Esophagus squamous epithelium (tissue), 4 donors: Measurements from ENCODE around the gene GKAP1.

ENCODE experiments used
- POLR2A ChIP-seq, 4 donors: fragments of 450-650 bp; IDR thresholded peaks; one replicate each; pipeline ENCODE4 v1.6.1; 2017; ENCODE audit warnings: antibody characterized with exemption in 4 of 4, mild to moderate bottlenecking in 4 of 4, moderate library complexity in 3 of 4
- TF ChIP-seq, protein P1 (sequence below), 6 experiments: fragments of 450-650 bp in 4 of 6; fragments of 200-600 bp in 2 of 6; sonication (generic) in 2 of 6; IDR thresholded peaks; one replicate each; pipeline ENCODE4 v1.5.1; 2016 to 2019; ENCODE audit warnings: antibody characterized with exemption in 6 of 6, mild to moderate bottlenecking in 4 of 6, moderate library complexity in 4 of 6

DNA sequence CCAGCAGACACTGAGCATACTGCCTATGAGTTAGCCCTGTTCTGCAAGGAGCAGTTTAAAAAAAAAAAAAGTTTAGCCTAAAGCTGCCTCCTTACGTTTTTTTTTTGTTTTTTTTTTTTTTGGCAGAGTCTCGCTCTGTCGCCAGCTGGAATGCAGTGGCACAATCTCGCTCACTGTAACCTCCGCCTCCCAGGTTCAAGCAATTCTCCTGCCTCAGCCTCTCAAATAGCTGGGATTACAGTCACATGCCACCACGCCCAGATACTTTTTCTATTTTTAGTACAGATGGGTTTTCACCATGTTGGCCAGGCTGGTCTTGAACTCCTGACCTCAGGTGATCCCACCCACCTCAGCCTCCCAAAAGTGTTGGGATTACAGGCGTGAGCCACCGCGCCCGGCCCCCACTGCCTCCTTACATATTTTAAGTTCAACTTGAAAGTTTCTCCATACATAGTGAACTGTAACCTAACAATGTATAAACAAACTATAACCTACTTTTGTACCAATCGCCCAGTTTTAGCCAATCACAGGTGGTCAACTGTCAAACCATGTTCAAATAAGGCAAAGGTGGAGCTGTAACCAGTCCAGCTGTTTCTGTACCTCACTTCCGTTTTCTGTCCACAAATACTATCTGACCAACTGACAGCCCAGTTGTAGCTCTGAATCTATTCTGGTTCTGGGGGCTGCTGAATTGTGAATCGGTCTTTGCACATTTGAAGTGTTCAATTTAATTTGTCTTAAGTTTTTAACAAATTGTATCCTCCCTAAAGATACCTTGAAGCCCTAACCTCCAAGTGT is 17.1 kb downstream of the GKAP1 start:
- TF ChIP-seq POLR2A (IDR thresholded peaks at IDR 0.05) = no peak
- TF ChIP-seq, protein P1, sequence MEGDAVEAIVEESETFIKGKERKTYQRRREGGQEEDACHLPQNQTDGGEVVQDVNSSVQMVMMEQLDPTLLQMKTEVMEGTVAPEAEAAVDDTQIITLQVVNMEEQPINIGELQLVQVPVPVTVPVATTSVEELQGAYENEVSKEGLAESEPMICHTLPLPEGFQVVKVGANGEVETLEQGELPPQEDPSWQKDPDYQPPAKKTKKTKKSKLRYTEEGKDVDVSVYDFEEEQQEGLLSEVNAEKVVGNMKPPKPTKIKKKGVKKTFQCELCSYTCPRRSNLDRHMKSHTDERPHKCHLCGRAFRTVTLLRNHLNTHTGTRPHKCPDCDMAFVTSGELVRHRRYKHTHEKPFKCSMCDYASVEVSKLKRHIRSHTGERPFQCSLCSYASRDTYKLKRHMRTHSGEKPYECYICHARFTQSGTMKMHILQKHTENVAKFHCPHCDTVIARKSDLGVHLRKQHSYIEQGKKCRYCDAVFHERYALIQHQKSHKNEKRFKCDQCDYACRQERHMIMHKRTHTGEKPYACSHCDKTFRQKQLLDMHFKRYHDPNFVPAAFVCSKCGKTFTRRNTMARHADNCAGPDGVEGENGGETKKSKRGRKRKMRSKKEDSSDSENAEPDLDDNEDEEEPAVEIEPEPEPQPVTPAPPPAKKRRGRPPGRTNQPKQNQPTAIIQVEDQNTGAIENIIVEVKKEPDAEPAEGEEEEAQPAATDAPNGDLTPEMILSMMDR (IDR thresholded peaks at IDR 0.05) = no peak
